ENCODE results near the gene PSMD5. TPM values are rescaled to one million over a fixed set of nuclear protein-coding genes. Genes with fewer than 3 reads are reported as not detected.

The PSMD5 gene
- total RNA-seq, 3 donors from 2014 or later (not counting 1 experiment from before 2014, with no cell fraction given): 24.6 to 41.2 (median 37.1) TPM

GRCh38 chr9:120837921-120838320 lies 4.8 kb downstream of the PSMD5 start:
- intact Hi-C loops (cut with micrococcal nuclease): no loop called here
- no peak for TF ChIP-seq CTCF (IDR thresholded peaks at IDR 0.05)
- Mint-ChIP-seq H3K9me3 (no peaks in the 10 kb centered on the region), H3K27ac (peak overlapping the region in 1 of 2 donors; percentile 12), H3K36me3 (no peaks in the 10 kb centered on the region), H3K27me3 (ENCODE audit: low read depth in 2 of 2) (no peaks in the 10 kb centered on the region), H3K4me1 (peaks cover 36 to 38% of the 10 kb centered on the region in 2 donors), H3K4me3 (no peak overlapping the region)
- ATAC-seq (no peak), DNase-seq (no peak)
- 86% methylated on average over 2 of the region's 3 CpGs for WGBS (ENCODE audit: insufficient coverage)
- H3K4me1 ChIP-seq (ENCODE audit: control insufficient read depth, insufficient read depth, low read length): peaks cover 11% of the 10 kb centered on the region
- H3K27ac ChIP-seq (ENCODE audit: low read length): no peak overlapping the region
- peaks cover 15% of the 10 kb centered on the region for H3K36me3 ChIP-seq (ENCODE audit: control insufficient read depth, insufficient read depth, low read length)
- no peaks in the 10 kb centered on the region for H3K9me3 ChIP-seq (ENCODE audit: control insufficient read depth, insufficient read depth, low read length)
- no peak overlapping the region for H3K4me3 ChIP-seq (ENCODE audit: low read length)
- H3K27me3 ChIP-seq (ENCODE audit: control insufficient read depth, insufficient read depth, low read length): no peaks in the 10 kb centered on the region

GRCh38 chr9:120833325-120833724 lies 9.4 kb downstream of the PSMD5 start:
- peaks cover 8 to 11% of the 10 kb centered on the region in 2 donors for H3K4me1 Mint-ChIP-seq
- no peaks in the 10 kb centered on the region for H3K9me3 Mint-ChIP-seq
- no peaks in the 10 kb centered on the region for H3K4me1 ChIP-seq (ENCODE audit: control insufficient read depth, insufficient read depth, low read length)
- H3K4me3 ChIP-seq (ENCODE audit: low read length): no peak overlapping the region
- no peak overlapping the region for H3K27ac Mint-ChIP-seq
- H3K27me3 ChIP-seq (ENCODE audit: control insufficient read depth, insufficient read depth, low read length): no peaks in the 10 kb centered on the region
- no peaks in the 10 kb centered on the region for H3K9me3 ChIP-seq (ENCODE audit: control insufficient read depth, insufficient read depth, low read length)
- peaks cover 48% of the 10 kb centered on the region for H3K36me3 ChIP-seq (ENCODE audit: control insufficient read depth, insufficient read depth, low read length)
- WGBS (ENCODE audit: insufficient coverage): 98% methylated on average over 5 of the region's 7 CpGs
- no peak for DNase-seq
- no peak overlapping the region for H3K4me3 Mint-ChIP-seq
- no peak for TF ChIP-seq CTCF (IDR thresholded peaks at IDR 0.05)
- no peak for ATAC-seq
- intact Hi-C loops (cut with micrococcal nuclease): no loop called here
- no peak overlapping the region for H3K27ac ChIP-seq (ENCODE audit: low read length)
- H3K36me3 Mint-ChIP-seq: peaks cover 12% of the 10 kb centered on the region
- no peaks in the 10 kb centered on the region for H3K27me3 Mint-ChIP-seq (ENCODE audit: low read depth in 2 of 2)

GRCh38 chr9:120832807-120833206 lies 9.9 kb downstream of the PSMD5 start:
- H3K27ac ChIP-seq (ENCODE audit: low read length): no peak overlapping the region
- no peaks in the 10 kb centered on the region for H3K9me3 ChIP-seq (ENCODE audit: control insufficient read depth, insufficient read depth, low read length)
- no peaks in the 10 kb centered on the region for H3K9me3 Mint-ChIP-seq
- no peaks in the 10 kb centered on the region for H3K27me3 ChIP-seq (ENCODE audit: control insufficient read depth, insufficient read depth, low read length)
- TF ChIP-seq CTCF (IDR thresholded peaks at IDR 0.05): no peak
- H3K4me1 Mint-ChIP-seq: peaks cover 4 to 8% of the 10 kb centered on the region in 2 donors
- H3K36me3 ChIP-seq (ENCODE audit: control insufficient read depth, insufficient read depth, low read length): peaks cover 46% of the 10 kb centered on the region
- intact Hi-C loops (cut with micrococcal nuclease): no loop called here
- no peaks in the 10 kb centered on the region for H3K27me3 Mint-ChIP-seq (ENCODE audit: low read depth in 2 of 2)
- DNase-seq: no peak
- no peak overlapping the region for H3K4me3 ChIP-seq (ENCODE audit: low read length)
- H3K27ac Mint-ChIP-seq: no peak overlapping the region
- no peak for ATAC-seq
- H3K4me3 Mint-ChIP-seq: no peak overlapping the region
- H3K4me1 ChIP-seq (ENCODE audit: control insufficient read depth, insufficient read depth, low read length): no peaks in the 10 kb centered on the region
- H3K36me3 Mint-ChIP-seq: peaks cover 12% of the 10 kb centered on the region

GRCh38 chr9:120830865-120831264 lies 11.9 kb downstream of the PSMD5 start:
- Histone ChIP-seq H3K27me3 (ENCODE audit: control insufficient read depth, insufficient read depth, low read length) (no peaks in the 10 kb centered on the region), H3K4me1 (ENCODE audit: control insufficient read depth, insufficient read depth, low read length) (no peaks in the 10 kb centered on the region), H3K36me3 (ENCODE audit: control insufficient read depth, insufficient read depth, low read length) (peaks cover 59% of the 10 kb centered on the region), H3K4me3 (ENCODE audit: low read length) (no peak overlapping the region), H3K9me3 (ENCODE audit: control insufficient read depth, insufficient read depth, low read length) (no peaks in the 10 kb centered on the region), H3K27ac (ENCODE audit: low read length) (no peak overlapping the region)
- DNase-seq: no peak
- Mint-ChIP-seq H3K9me3 (no peaks in the 10 kb centered on the region), H3K4me1 (peaks cover 0 to 3% of the 10 kb centered on the region in 2 donors), H3K27ac (no peak overlapping the region), H3K27me3 (ENCODE audit: low read depth in 2 of 2) (no peaks in the 10 kb centered on the region), H3K36me3 (peaks cover 12% of the 10 kb centered on the region), H3K4me3 (no peak overlapping the region)
- TF ChIP-seq CTCF (IDR thresholded peaks at IDR 0.05): no peak
- intact Hi-C loops (cut with micrococcal nuclease): no loop called here
- 100% methylated on average over 1 of the region's 3 CpGs for WGBS (ENCODE audit: insufficient coverage)
- ATAC-seq: no peak

Data from natural killer cell (primary cell).